ENCODE data around the gene OMG.
"Not testable (repeated sequence)": the region's sequence is repeated elsewhere in the genome, so short reads cannot be mapped to it uniquely, and the experiment has no call there.

The OMG gene

GRCh38 chr17:31297090-31297489 lies at the start of gene OMG:
OMG (minus strand) TSS chr17:31297239; CDS start chr17:31296331, 908 bp downstream.
- TF ChIP-seq CTCF (IDR thresholded peaks at IDR 0.05; ENCODE audit: unreplicated experiment in 3 of 3), result no peak
- H3K4me3 Mint-ChIP-seq, result no peak within 1 kb of the TSS
- no peaks in the 10 kb centered on the region for H3K4me1 Mint-ChIP-seq
- H3K9me3 Mint-ChIP-seq, result no peaks in the 10 kb centered on the region
- H3K27me3 Mint-ChIP-seq (ENCODE audit: low read depth), result no peaks in the 10 kb centered on the region
- no peak within 1 kb of the TSS for H3K27ac Mint-ChIP-seq
- H3K36me3 Mint-ChIP-seq (ENCODE audit: low read depth), result peaks cover under 1% of the 10 kb centered on the region

GRCh38 chr17:31345191-31345747 lies 48.2 kb upstream of the OMG start:
- not testable (repeated sequence) for H3K27me3 Mint-ChIP-seq (ENCODE audit: low read depth); H3K9me3 Mint-ChIP-seq

GRCh38 chr17:31339906-31340661 lies 43.0 kb upstream of the OMG start:
- H3K4me3 Mint-ChIP-seq, result no peak overlapping the region
- H3K9me3 Mint-ChIP-seq, result no peaks in the 10 kb centered on the region
- no peak for TF ChIP-seq CTCF (IDR thresholded peaks at IDR 0.05; ENCODE audit: unreplicated experiment in 3 of 3)
- no peaks in the 10 kb centered on the region for H3K27me3 Mint-ChIP-seq (ENCODE audit: low read depth)
- peaks cover 35% of the 10 kb centered on the region for H3K36me3 Mint-ChIP-seq (ENCODE audit: low read depth)
- H3K4me1 Mint-ChIP-seq, result no peaks in the 10 kb centered on the region
- no peak overlapping the region for H3K27ac Mint-ChIP-seq

More at GRCh38 chr17:31345191-31345747, 48.2 kb upstream of the OMG start:
- not testable (repeated sequence) for H3K4me3 Mint-ChIP-seq, H3K4me1 Mint-ChIP-seq, H3K27ac Mint-ChIP-seq
- H3K36me3 Mint-ChIP-seq (ENCODE audit: low read depth), result peaks cover 35% of the 10 kb centered on the region

GRCh38 chr17:31329221-31329620 lies 32.2 kb upstream of the OMG start:
- H3K27me3 Mint-ChIP-seq (ENCODE audit: low read depth), result no peaks in the 10 kb centered on the region
- no peaks in the 10 kb centered on the region for H3K4me1 Mint-ChIP-seq
- peaks cover 45% of the 10 kb centered on the region for H3K36me3 Mint-ChIP-seq (ENCODE audit: low read depth)
- H3K4me3 Mint-ChIP-seq, result no peak overlapping the region
- no peak overlapping the region for H3K27ac Mint-ChIP-seq
- TF ChIP-seq CTCF (IDR thresholded peaks at IDR 0.05; ENCODE audit: unreplicated experiment in 3 of 3), result no peak
- H3K9me3 Mint-ChIP-seq, result no peaks in the 10 kb centered on the region

- no peaks in the 10 kb centered on the region for H3K4me1 Mint-ChIP-seq
- H3K36me3 Mint-ChIP-seq (ENCODE audit: low read depth), result peaks cover 40% of the 10 kb centered on the region
- no peaks in the 10 kb centered on the region for H3K9me3 Mint-ChIP-seq
- H3K27me3 Mint-ChIP-seq (ENCODE audit: low read depth), result no peaks in the 10 kb centered on the region
- no peak for TF ChIP-seq CTCF (IDR thresholded peaks at IDR 0.05; ENCODE audit: unreplicated experiment in 3 of 3)
- H3K4me3 Mint-ChIP-seq, result no peak overlapping the region
- no peak overlapping the region for H3K27ac Mint-ChIP-seq
Observed at GRCh38 chr17:31328160-31328535, 31.1 kb upstream of the OMG start.

- no peak for TF ChIP-seq CTCF (IDR thresholded peaks at IDR 0.05; ENCODE audit: unreplicated experiment in 3 of 3)
- Mint-ChIP-seq H3K36me3 (ENCODE audit: low read depth) (peaks cover 40% of the 10 kb centered on the region), H3K9me3 (no peaks in the 10 kb centered on the region), H3K27me3 (ENCODE audit: low read depth) (no peaks in the 10 kb centered on the region), H3K27ac (no peak overlapping the region), H3K4me1 (no peaks in the 10 kb centered on the region), H3K4me3 (no peak overlapping the region)
Observed at GRCh38 chr17:31327534-31328159, 30.6 kb upstream of the OMG start.
